Gastrocnemius medialis (tissue), 4 donors: Measurements from ENCODE around the gene EME2. TPM values are rescaled to one million over a fixed set of nuclear protein-coding genes. Genes with fewer than 3 reads are reported as not detected.

Experiments used
- ATAC-seq, 2 donors: fragments of 150-250 bp; one replicate each; pipeline ENCODE4 v1.9.1; 2016
- DNase-seq, 2 donors: peaks; one replicate each; pipeline ENCODE4 v3.0.0-alpha.2; 2019
- H3K27ac ChIP-seq, 4 donors: fragments of 200-600 bp; sonication (generic); 1 replicate in 1 of 4; 2 replicates in 3 of 4; pipeline ENCODE4 v1.5.1; 2016 to 2018; ENCODE audit warnings: mild to moderate bottlenecking in 2 of 4, moderate library complexity in 1 of 4
- H3K27me3 ChIP-seq, 3 donors: fragments of 200-600 bp; sonication (generic) in 2 of 3; 1 replicate in 1 of 3; 2 replicates in 2 of 3; pipeline versions ENCODE4 v1.5.1 to v1.6.0; 2016 to 2019; ENCODE audit warnings: mild to moderate bottlenecking in 1 of 3, moderate library complexity in 1 of 3
- H3K36me3 ChIP-seq, 2 donors: fragments of 200-600 bp; sonication (generic) in 1 of 2; one replicate each; pipeline ENCODE4 v1.5.1; 2017 to 2018
- H3K4me1 ChIP-seq, 2 donors: fragments of 200-600 bp; sonication (generic) in 1 of 2; one replicate each; pipeline ENCODE4 v1.5.1; 2016 to 2017; ENCODE audit warnings: mild to moderate bottlenecking in 2 of 2
- H3K4me3 ChIP-seq, 4 donors: fragments of 200-600 bp; sonication (generic) in 3 of 4; 1 replicate in 1 of 4; 2 replicates in 3 of 4; pipeline ENCODE4 v1.5.1; 2016 to 2019; ENCODE audit warnings: mild to moderate bottlenecking in 2 of 4
- H3K9me3 ChIP-seq, 3 donors: fragments of 200-600 bp; sonication (generic) in 2 of 3; 1 replicate in 1 of 3; 2 replicates in 2 of 3; pipeline ENCODE4 v1.5.1; 2016 to 2019
- POLR2A ChIP-seq, 2 donors: fragments of 450-650 bp; IDR thresholded peaks; one replicate each; pipeline ENCODE4 v1.6.1; 2017; ENCODE audit warnings: antibody characterized with exemption in 2 of 2, mild to moderate bottlenecking in 2 of 2, moderate library complexity in 2 of 2
- in situ Hi-C, 4 donors: fragments of 200-750 bp; cut with MboI; loops; one replicate each; pipeline versions ENCODE4 v1.15.0 to v1.8.0; 2017; ENCODE audit warnings: low sequenced_read_pairs in 4 of 4
- intact Hi-C: fragments of 100-400 bp; cut with DNase I; formaldehyde crosslinking; loops from one replicate; pipeline ENCODE4 v1.15.1; 2023; ENCODE audit warnings: low total_unique reads
- total RNA-seq, 4 donors: library from RNA; depleted of rRNA; stranded (reverse); fragments of >200 nt; gene quantifications; one replicate each; pipeline versions ENCODE4 v1.1.0 to v1.2.3, GENCODE V29; 2016
- TF ChIP-seq, protein P1 (sequence below), 5 experiments: fragments of 450-650 bp in 3 of 5; fragments of 200-600 bp in 2 of 5; sonication (generic) in 2 of 5; IDR thresholded peaks in 4 of 5; conservative IDR thresholded peaks in 1 of 5; 1 replicate in 4 of 5; 2 replicates in 1 of 5; pipeline ENCODE4 v1.5.1; 2016 to 2019; ENCODE audit warnings: antibody characterized with exemption in 5 of 5, mild to moderate bottlenecking in 3 of 5, moderate library complexity in 3 of 5

The EME2 gene
- total RNA-seq, 4 donors from 2014 or later, result 2.1 to 9.2 (median 6.2) TPM

DNA sequence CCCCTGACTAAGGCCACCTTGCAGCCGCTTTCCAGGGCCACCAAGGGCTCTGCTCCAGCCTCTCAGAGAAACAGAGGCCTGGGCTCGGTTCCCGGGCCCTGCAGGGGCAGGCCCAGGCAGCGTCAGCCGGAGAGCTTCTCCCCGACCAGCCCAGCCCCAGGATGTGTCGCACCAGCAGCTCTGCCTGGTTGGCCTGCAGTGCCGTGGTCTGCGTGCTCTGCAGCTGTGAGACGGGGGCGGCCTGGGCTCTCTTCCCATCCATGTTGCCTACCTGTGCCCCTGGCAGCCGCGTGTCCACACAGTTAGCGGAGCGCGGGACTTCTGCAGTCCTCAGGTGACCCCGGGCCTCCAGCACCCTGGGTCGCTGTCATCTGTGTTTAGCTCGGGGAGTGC lies 16.1 kb downstream of the EME2 start:
- no peaks in the 10 kb centered on the region for H3K27me3 ChIP-seq
- ATAC-seq (no peak), DNase-seq (peak in 1 of 2 donors; percentile 8)
- no peak overlapping the region for H3K4me3 ChIP-seq
- in situ Hi-C loops, result no loop called here
- no peaks in the 10 kb centered on the region for H3K9me3 ChIP-seq
- intact Hi-C loops, result no loop called here
- peaks cover 6 to 12% of the 10 kb centered on the region in 2 donors for H3K4me1 ChIP-seq
- TF ChIP-seq POLR2A (IDR thresholded peaks at IDR 0.05), result no peak
- TF ChIP-seq, protein P1, sequence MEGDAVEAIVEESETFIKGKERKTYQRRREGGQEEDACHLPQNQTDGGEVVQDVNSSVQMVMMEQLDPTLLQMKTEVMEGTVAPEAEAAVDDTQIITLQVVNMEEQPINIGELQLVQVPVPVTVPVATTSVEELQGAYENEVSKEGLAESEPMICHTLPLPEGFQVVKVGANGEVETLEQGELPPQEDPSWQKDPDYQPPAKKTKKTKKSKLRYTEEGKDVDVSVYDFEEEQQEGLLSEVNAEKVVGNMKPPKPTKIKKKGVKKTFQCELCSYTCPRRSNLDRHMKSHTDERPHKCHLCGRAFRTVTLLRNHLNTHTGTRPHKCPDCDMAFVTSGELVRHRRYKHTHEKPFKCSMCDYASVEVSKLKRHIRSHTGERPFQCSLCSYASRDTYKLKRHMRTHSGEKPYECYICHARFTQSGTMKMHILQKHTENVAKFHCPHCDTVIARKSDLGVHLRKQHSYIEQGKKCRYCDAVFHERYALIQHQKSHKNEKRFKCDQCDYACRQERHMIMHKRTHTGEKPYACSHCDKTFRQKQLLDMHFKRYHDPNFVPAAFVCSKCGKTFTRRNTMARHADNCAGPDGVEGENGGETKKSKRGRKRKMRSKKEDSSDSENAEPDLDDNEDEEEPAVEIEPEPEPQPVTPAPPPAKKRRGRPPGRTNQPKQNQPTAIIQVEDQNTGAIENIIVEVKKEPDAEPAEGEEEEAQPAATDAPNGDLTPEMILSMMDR (IDR thresholded peaks at IDR 0.05 in 4 of 5, conservative IDR thresholded peaks at IDR 0.05 in 1 of 5), result no peak
- H3K36me3 ChIP-seq, result peaks cover 0 to 41% of the 10 kb centered on the region in 2 donors
- no peak overlapping the region for H3K27ac ChIP-seq

DNA sequence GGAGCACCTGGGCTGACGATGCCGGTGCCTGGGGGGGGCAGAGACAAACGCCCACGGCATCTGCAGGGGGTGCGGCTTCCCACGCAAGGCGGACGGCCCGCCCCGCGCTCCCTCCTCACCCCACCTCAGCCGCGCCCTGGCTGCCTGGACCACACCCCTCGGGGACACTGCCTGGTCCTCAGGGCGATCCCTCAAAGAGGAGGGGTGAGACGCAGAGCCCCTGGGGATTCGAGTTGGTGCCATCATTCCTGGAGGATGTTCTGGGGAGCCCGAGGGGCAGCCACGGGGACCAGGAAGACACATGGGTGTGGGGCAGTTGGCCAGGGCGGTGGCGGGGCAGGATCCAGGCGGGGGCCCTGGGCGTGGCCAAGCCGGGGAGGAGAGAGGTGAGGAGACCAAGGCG lies 17.0 kb downstream of the EME2 start:
- in situ Hi-C loops, result no loop called here
- TF ChIP-seq POLR2A (IDR thresholded peaks at IDR 0.05), result no peak
- TF ChIP-seq, protein P1 (IDR thresholded peaks at IDR 0.05 in 4 of 5, conservative IDR thresholded peaks at IDR 0.05 in 1 of 5), result no peak
- H3K4me1 ChIP-seq, result peaks cover 0 to 6% of the 10 kb centered on the region in 2 donors
- H3K27ac ChIP-seq, result no peak overlapping the region
- peaks cover 0 to 41% of the 10 kb centered on the region in 2 donors for H3K36me3 ChIP-seq
- H3K27me3 ChIP-seq, result no peaks in the 10 kb centered on the region
- ATAC-seq, result no peak
- H3K9me3 ChIP-seq, result no peaks in the 10 kb centered on the region
- DNase-seq, result peak in 1 of 2 donors; percentile 10
- H3K4me3 ChIP-seq, result no peak overlapping the region
- intact Hi-C loops, result no loop called here

DNA sequence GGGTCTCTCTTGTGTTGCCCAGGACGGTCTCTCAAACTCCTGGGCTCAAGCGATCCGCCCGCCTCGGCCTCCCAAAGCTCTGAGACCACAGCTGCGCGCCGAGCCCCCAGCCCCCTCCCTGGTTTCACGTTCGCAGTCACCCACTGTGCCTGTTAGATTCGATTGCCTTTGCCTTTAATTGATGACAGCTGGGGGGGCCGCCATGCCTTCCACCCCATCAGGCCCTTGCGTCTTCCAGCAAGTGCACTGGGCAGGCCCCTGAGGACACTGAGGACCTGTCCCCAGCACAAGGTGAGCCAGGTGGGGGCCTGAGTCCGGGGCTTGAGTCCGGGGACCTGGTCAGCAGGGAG lies 17.6 kb downstream of the EME2 start:
- Histone ChIP-seq H3K36me3 (peaks cover 0 to 41% of the 10 kb centered on the region in 2 donors), H3K9me3 (no peaks in the 10 kb centered on the region), H3K27ac (no peak overlapping the region), H3K27me3 (no peaks in the 10 kb centered on the region), H3K4me3 (no peak overlapping the region), H3K4me1 (peaks cover 0 to 3% of the 10 kb centered on the region in 2 donors)
- in situ Hi-C loops (no loop called here), intact Hi-C loops (no loop called here)
- DNase-seq, result no peak
- TF ChIP-seq, protein P1 (IDR thresholded peaks at IDR 0.05 in 4 of 5, conservative IDR thresholded peaks at IDR 0.05 in 1 of 5), result no peak
- TF ChIP-seq POLR2A (IDR thresholded peaks at IDR 0.05), result no peak
- ATAC-seq, result no peak

DNA sequence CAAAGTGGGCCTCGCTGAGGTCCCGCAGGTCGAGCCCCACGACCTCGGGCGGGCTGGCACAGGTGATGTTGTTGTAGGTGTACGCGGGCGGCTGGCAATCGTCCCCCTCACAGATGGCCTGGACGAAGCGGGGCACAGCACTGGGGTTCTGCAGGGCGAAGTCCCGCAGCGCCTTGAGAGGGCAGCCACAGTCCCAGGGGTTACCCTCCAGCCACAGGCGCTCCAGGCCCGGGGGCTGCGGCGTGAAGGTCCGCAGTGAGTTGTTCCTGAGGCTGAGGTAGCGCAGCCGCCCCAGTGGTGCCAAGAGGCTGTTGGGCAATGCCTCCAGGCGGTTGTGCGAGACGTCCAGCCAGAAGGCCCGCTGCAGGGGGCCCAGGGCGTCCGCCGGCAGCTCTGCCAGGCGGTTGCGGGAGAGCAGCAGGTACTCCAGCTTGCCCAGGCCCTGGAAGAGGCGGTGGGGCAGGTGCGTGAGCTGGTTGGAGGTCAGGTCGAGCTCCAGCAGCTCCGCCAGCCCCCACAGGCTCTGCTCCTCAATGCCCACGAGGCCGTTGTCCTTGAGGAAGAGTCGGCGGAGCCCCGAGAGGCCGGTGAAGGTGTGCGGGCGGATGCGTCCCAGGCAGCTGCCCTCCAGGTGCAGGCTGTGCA lies 18.1 kb downstream of the EME2 start:
- DNase-seq (peak in 1 of 2 donors; percentile 13), ATAC-seq (no peak)
- intact Hi-C loops, result no loop called here
- no peaks in the 10 kb centered on the region for H3K9me3 ChIP-seq
- H3K4me1 ChIP-seq, result no peaks in the 10 kb centered on the region
- peaks cover 0 to 40% of the 10 kb centered on the region in 2 donors for H3K36me3 ChIP-seq
- no peaks in the 10 kb centered on the region for H3K27me3 ChIP-seq
- no peak overlapping the region for H3K4me3 ChIP-seq
- H3K27ac ChIP-seq, result no peak overlapping the region
- TF ChIP-seq, protein P1 (IDR thresholded peaks at IDR 0.05 in 4 of 5, conservative IDR thresholded peaks at IDR 0.05 in 1 of 5), result no peak
- TF ChIP-seq POLR2A (IDR thresholded peaks at IDR 0.05), result no peak
- in situ Hi-C loops, result no loop called here
